Dendritic cell treated with granulocyte-macrophage colony-stimulating factor and Interleukin-4, amounts not matched to agents 40 ng/mL and 50 ng/mL, for 4 days (primary cell): ENCODE data around the gene CHMP3.

Experiments used
- H3K27ac Mint-ChIP-seq: one replicate; pipeline ENCODE4 v1.8.0; 2022; ENCODE audit warnings: mild to moderate bottlenecking, mixed read lengths
- H3K27me3 Mint-ChIP-seq: one replicate; pipeline ENCODE4 v1.8.0; 2022; ENCODE audit warnings: mild to moderate bottlenecking, mixed read lengths
- H3K36me3 Mint-ChIP-seq: one replicate; pipeline ENCODE4 v1.8.0; 2022; ENCODE audit warnings: low read depth, mixed read lengths
- H3K4me1 Mint-ChIP-seq: one replicate; pipeline ENCODE4 v1.8.0; 2022; ENCODE audit warnings: low read depth, mixed read lengths
- H3K4me3 Mint-ChIP-seq: one replicate; pipeline ENCODE4 v1.8.0; 2022; ENCODE audit warnings: mild to moderate bottlenecking, moderate library complexity, mixed read lengths
- H3K9me3 Mint-ChIP-seq: one replicate; pipeline ENCODE4 v1.8.0; 2022; ENCODE audit warnings: mixed read lengths
- intact Hi-C: fragments of 100-400 bp; cut with micrococcal nuclease; formaldehyde crosslinking; loops from one replicate; pipeline ENCODE4 v1.15.0; 2022

The CHMP3 gene

GRCh38 chr2:86543793-86544192 is 19.4 kb downstream of the CHMP3 start:
- H3K9me3 Mint-ChIP-seq = peaks cover 73% of the 10 kb centered on the region
- no peaks in the 10 kb centered on the region for H3K4me1 Mint-ChIP-seq
- H3K27ac Mint-ChIP-seq = no peak overlapping the region
- intact Hi-C loops = no loop called here
- no peak overlapping the region for H3K4me3 Mint-ChIP-seq
- H3K27me3 Mint-ChIP-seq = no peaks in the 10 kb centered on the region
- peaks cover 87% of the 10 kb centered on the region for H3K36me3 Mint-ChIP-seq

- Mint-ChIP-seq H3K36me3 (peaks cover 87% of the 10 kb centered on the region), H3K4me3 (no peak overlapping the region), H3K9me3 (peaks cover 73% of the 10 kb centered on the region), H3K27ac (no peak overlapping the region), H3K4me1 (no peaks in the 10 kb centered on the region), H3K27me3 (no peaks in the 10 kb centered on the region)
- intact Hi-C loops = no loop called here
These were observed 19.9 kb downstream of the CHMP3 start for GRCh38 chr2:86543335-86543734.

GRCh38 chr2:86542814-86543213 is 20.4 kb downstream of the CHMP3 start:
- H3K9me3 Mint-ChIP-seq = peaks cover 73% of the 10 kb centered on the region
- peaks cover 87% of the 10 kb centered on the region for H3K36me3 Mint-ChIP-seq
- intact Hi-C loops = no loop called here
- H3K4me1 Mint-ChIP-seq = no peaks in the 10 kb centered on the region
- no peak overlapping the region for H3K4me3 Mint-ChIP-seq
- H3K27ac Mint-ChIP-seq = no peak overlapping the region
- H3K27me3 Mint-ChIP-seq = no peaks in the 10 kb centered on the region

GRCh38 chr2:86541334-86541733 is 21.9 kb downstream of the CHMP3 start:
- H3K27ac Mint-ChIP-seq = no peak overlapping the region

GRCh38 chr2:86533589-86533988 is 29.7 kb downstream of the CHMP3 start:
- Mint-ChIP-seq H3K27ac (no peak overlapping the region), H3K4me3 (no peak overlapping the region), H3K9me3 (peaks cover 55% of the 10 kb centered on the region), H3K4me1 (no peaks in the 10 kb centered on the region), H3K27me3 (no peaks in the 10 kb centered on the region), H3K36me3 (peaks cover 65% of the 10 kb centered on the region)
- intact Hi-C loops = no loop called here

More at GRCh38 chr2:86541334-86541733, 21.9 kb downstream of the CHMP3 start:
- intact Hi-C loops = no loop called here
- no peaks in the 10 kb centered on the region for H3K27me3 Mint-ChIP-seq
- H3K4me1 Mint-ChIP-seq = no peaks in the 10 kb centered on the region
- H3K36me3 Mint-ChIP-seq = peaks cover 87% of the 10 kb centered on the region
- peaks cover 73% of the 10 kb centered on the region for H3K9me3 Mint-ChIP-seq
- no peak overlapping the region for H3K4me3 Mint-ChIP-seq

GRCh38 chr2:86525421-86526340 is 37.6 kb downstream of the CHMP3 start:
- H3K4me1 Mint-ChIP-seq = no peaks in the 10 kb centered on the region
- H3K4me3 Mint-ChIP-seq = no peak overlapping the region
- no peaks in the 10 kb centered on the region for H3K9me3 Mint-ChIP-seq
- no peak overlapping the region for H3K27ac Mint-ChIP-seq
- peaks cover 51% of the 10 kb centered on the region for H3K36me3 Mint-ChIP-seq
- intact Hi-C loops = no loop called here
- H3K27me3 Mint-ChIP-seq = no peaks in the 10 kb centered on the region

- Mint-ChIP-seq H3K36me3 (peaks cover 34% of the 10 kb centered on the region), H3K27me3 (no peaks in the 10 kb centered on the region), H3K4me1 (no peaks in the 10 kb centered on the region), H3K4me3 (no peak overlapping the region), H3K27ac (no peak overlapping the region), H3K9me3 (no peaks in the 10 kb centered on the region)
- intact Hi-C loops = no loop called here
These were observed 39.8 kb downstream of the CHMP3 start for GRCh38 chr2:86523491-86523890.

- Mint-ChIP-seq H3K27ac (no peak overlapping the region), H3K27me3 (no peaks in the 10 kb centered on the region), H3K4me1 (no peaks in the 10 kb centered on the region), H3K4me3 (no peak overlapping the region), H3K36me3 (peaks cover 27% of the 10 kb centered on the region), H3K9me3 (no peaks in the 10 kb centered on the region)
- intact Hi-C loops = no loop called here
These were observed 40.5 kb downstream of the CHMP3 start for GRCh38 chr2:86522711-86523110.

- H3K4me1 Mint-ChIP-seq = no peaks in the 10 kb centered on the region
- H3K27me3 Mint-ChIP-seq = no peaks in the 10 kb centered on the region
- H3K9me3 Mint-ChIP-seq = no peaks in the 10 kb centered on the region
- H3K4me3 Mint-ChIP-seq = no peak overlapping the region
- peaks cover 24% of the 10 kb centered on the region for H3K36me3 Mint-ChIP-seq
- intact Hi-C loops = no loop called here
- H3K27ac Mint-ChIP-seq = no peak overlapping the region
These were observed 41.3 kb downstream of the CHMP3 start for GRCh38 chr2:86521922-86522321.

- H3K4me1 Mint-ChIP-seq = no peaks in the 10 kb centered on the region
- no peaks in the 10 kb centered on the region for H3K27me3 Mint-ChIP-seq
- H3K4me3 Mint-ChIP-seq = no peak overlapping the region
- intact Hi-C loops = no loop called here
- peaks cover 19% of the 10 kb centered on the region for H3K36me3 Mint-ChIP-seq
- no peak overlapping the region for H3K27ac Mint-ChIP-seq
- H3K9me3 Mint-ChIP-seq = no peaks in the 10 kb centered on the region
These were observed 43.1 kb downstream of the CHMP3 start for GRCh38 chr2:86520153-86520552.

GRCh38 chr2:86519349-86519748 is 43.9 kb downstream of the CHMP3 start:
- Mint-ChIP-seq H3K36me3 (peaks cover 24% of the 10 kb centered on the region), H3K27ac (no peak overlapping the region), H3K4me1 (no peaks in the 10 kb centered on the region), H3K9me3 (no peaks in the 10 kb centered on the region), H3K4me3 (no peak overlapping the region), H3K27me3 (no peaks in the 10 kb centered on the region)
- intact Hi-C loops = loop anchor here (10.0 kb wide), 1 partner anchor 105 kb away; the partner anchor contains the start of gene RNF103

GRCh38 chr2:86518481-86518880 is 44.8 kb downstream of the CHMP3 start:
- no peaks in the 10 kb centered on the region for H3K9me3 Mint-ChIP-seq
- no peaks in the 10 kb centered on the region for H3K27me3 Mint-ChIP-seq
- intact Hi-C loops = loop anchor here (10.0 kb wide), 1 partner anchor 106 kb away; the partner anchor contains the start of gene RNF103
- peaks cover 24% of the 10 kb centered on the region for H3K36me3 Mint-ChIP-seq
- H3K27ac Mint-ChIP-seq = no peak overlapping the region
- H3K4me1 Mint-ChIP-seq = no peaks in the 10 kb centered on the region
- H3K4me3 Mint-ChIP-seq = no peak overlapping the region

- H3K4me1 Mint-ChIP-seq = no peaks in the 10 kb centered on the region
- no peaks in the 10 kb centered on the region for H3K27me3 Mint-ChIP-seq
- peaks cover 48% of the 10 kb centered on the region for H3K36me3 Mint-ChIP-seq
- H3K9me3 Mint-ChIP-seq = no peaks in the 10 kb centered on the region
- intact Hi-C loops = loop anchor here (10.0 kb wide), 1 partner anchor 111 kb away; the partner anchor contains the start of gene RNF103
- no peak overlapping the region for H3K4me3 Mint-ChIP-seq
- H3K27ac Mint-ChIP-seq = no peak overlapping the region
These were observed 49.1 kb downstream of the CHMP3 start for GRCh38 chr2:86513948-86514660.

GRCh38 chr2:86512892-86513291 is 50.4 kb downstream of the CHMP3 start:
- Mint-ChIP-seq H3K4me3 (no peak overlapping the region), H3K36me3 (peaks cover 60% of the 10 kb centered on the region), H3K27ac (no peak overlapping the region), H3K27me3 (no peaks in the 10 kb centered on the region), H3K4me1 (no peaks in the 10 kb centered on the region), H3K9me3 (no peaks in the 10 kb centered on the region)
- intact Hi-C loops = loop anchor here (10.0 kb wide), 1 partner anchor 112 kb away; the partner anchor contains the start of gene RNF103
